GM19043 (cell line): Measurements from ENCODE around the gene NANS.

Experiments
- ATAC-seq: cut with Tn5 transposase; IDR thresholded peaks from one replicate; pipeline ENCODE4 v1.9.1; 2021; ENCODE audit warnings: low read depth; ENCODE audit not compliant: unreplicated experiment

The NANS gene

DNA sequence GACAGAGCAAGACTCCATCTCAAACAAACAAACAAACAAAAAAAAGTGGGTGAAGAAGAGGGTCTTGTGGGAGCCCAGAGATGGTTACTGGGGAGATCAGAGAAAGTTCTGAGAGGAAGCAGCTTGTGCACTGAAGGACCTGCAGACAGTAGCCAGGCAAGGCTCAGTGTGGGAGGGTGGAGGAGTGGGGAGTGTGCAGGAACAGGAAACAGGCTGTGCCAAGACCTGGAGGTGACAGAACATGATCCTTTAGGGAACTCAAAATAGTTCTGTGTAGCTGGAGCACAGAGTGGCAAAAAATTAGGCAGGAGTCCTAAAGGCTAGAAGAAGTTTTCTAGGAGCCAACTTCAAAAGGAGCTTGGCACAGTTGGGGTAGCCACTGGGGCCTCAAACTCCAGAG lies 19.2 kb upstream of the NANS start:
- no peak for ATAC-seq

DNA sequence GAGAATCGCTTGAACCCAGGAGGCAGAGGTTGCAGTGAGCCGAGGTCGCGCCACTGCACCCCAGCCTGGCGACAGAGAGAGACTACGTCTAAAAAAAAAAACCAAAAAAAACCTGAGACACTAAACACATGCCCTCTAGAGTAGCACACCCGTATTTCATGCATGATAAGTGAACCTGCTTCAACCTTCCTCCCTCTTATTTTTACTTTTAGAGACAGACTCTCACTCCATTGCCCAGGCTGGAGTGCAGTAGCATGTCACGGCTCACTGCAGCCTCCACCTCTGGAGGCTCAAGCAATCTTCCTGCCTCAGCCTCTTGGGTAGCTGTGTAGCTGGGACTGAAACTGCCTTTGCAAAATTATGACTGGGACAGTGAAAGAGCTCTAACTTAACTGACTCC lies 17.6 kb upstream of the NANS start:
- ATAC-seq = no peak

DNA sequence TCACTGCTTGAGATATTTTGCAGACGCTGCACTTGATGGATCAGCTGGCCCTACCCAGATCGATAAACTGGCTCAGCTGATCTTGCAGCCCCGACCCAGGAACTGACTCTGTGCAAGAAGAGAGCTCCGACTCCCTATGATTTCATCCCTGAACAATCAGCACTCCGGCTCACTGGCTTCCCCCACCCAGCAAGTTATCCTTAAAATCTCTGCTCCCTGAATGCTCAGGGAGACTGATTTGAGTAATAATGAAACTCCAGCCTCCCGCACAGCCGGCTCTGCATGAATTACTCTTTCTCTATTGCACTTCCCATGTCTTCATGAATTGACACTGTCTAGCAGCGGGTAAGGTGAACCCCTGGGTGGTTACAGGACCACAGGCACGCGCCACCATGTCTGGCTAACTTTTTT lies 16.9 kb upstream of the NANS start:
- no peak for ATAC-seq

DNA sequence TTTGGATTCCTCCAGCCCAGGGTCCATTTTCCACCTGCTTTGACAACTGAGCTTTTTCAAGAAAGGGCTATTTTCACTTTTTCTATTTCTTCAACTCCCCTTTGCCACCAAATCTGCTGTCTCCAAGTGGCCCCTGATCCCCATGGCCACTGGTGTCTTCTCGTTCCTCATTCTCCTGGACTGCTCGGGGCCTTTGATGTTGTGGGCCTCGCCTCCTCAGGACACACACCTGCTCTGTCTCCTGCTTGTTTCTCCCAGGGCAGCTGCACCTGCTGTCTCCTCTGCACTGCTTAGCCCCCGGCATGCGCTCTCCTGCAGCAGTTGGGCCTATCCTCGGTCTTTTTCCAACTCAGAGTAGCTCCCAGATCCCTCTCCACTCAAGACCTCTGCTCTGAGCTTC lies 16.3 kb upstream of the NANS start:
- ATAC-seq = no peak

DNA sequence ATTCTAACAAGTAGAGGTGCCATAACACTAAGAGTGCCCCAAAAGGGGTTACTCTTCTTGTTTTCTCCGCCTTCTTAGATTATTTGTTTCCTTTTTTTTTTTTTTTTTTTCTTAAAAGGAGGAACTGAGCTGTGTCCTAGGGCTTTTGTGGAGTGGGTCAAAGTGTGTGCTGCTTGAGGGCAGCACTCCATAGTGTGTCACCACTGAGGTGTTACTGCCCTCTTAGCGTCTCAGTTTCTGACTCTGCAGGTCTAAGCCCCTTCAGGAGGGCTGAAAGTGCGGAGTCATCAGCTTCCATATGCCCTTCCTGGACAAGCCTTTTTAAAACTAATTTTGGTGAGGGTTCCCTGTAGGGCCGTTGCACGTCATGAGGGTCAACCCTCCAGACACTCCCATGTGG lies 12.6 kb upstream of the NANS start:
- no peak for ATAC-seq

DNA sequence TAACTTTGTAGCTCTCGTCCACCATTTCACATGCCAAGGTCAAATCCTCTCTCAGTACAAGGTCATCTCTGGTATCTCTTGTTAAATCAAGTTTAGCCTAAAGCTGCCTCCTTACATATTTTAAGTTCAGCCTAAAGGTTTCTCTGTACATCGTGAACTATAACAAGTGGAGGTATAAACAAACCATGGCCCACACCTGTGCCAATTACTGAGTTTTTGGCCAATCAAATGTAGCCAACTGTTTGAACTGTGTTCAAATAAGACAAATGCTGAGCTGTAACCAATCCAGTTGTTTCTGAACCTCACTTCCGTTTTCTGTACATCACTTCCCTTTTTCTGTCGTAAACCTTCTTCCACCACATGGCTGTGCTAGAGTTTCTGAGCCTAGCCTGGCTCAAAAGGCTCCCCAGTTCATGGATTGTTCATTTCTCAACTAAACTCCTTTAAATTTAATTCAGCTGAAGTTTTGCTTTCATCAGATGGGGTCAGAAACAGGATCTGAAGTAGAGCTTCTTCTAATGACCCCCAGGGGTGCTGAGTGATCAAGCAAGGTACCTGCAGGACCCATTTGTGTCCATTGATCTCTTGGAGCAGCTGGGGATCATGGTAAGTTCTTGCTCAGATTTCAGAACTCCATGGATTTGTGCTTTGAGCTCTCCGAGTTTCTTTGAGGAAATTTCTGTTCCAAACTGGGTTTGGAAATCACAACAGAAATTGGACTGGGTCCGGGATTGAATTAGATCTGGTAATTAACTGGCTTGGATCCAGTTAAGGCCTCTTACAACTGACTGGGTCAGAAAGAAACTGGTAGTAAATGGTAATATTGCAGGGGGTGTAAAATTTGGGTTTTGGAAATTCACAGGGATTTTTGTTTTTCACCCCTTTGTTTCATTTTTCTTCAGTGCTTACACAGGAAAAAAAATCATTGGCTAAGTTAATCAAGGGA lies 11.0 kb upstream of the NANS start:
- peak; percentile 66 for ATAC-seq

DNA sequence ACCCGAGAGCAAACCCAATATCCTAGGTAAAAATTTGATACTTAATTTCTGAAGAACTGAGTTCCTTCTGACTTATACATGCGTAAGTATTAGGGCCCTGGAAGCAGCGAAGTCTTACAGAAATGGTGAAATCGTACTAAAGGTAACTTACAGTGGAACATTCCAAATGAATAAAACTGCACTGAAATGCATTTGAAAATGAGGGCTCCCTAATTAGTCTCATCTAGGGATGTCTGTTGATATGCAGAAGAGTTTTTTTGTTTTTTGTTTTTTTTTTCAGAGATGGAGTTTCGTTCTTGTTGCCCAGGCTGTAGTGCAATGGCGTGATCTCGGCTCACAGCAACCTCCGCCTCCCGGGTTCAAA lies 10.4 kb upstream of the NANS start:
- no peak for ATAC-seq

DNA sequence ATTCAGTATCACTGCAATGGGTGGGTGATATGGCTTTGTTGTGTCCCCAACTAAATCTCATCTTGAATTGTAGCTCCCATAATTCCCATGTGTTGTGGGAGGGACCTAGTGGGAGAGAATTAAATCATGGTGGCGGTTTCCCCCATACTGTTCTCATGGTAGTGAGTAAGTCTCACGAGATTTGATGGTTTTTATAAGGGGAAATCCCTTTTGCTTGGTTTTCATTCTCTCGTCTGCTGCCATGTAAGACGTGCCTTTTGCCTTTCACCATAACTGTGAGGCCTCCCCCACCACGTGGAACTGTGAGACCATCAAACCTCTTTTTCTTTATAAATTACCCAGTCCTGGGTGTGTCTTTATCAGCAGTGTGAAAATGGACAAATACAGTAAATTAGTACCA lies 9.5 kb upstream of the NANS start:
- no peak for ATAC-seq

DNA sequence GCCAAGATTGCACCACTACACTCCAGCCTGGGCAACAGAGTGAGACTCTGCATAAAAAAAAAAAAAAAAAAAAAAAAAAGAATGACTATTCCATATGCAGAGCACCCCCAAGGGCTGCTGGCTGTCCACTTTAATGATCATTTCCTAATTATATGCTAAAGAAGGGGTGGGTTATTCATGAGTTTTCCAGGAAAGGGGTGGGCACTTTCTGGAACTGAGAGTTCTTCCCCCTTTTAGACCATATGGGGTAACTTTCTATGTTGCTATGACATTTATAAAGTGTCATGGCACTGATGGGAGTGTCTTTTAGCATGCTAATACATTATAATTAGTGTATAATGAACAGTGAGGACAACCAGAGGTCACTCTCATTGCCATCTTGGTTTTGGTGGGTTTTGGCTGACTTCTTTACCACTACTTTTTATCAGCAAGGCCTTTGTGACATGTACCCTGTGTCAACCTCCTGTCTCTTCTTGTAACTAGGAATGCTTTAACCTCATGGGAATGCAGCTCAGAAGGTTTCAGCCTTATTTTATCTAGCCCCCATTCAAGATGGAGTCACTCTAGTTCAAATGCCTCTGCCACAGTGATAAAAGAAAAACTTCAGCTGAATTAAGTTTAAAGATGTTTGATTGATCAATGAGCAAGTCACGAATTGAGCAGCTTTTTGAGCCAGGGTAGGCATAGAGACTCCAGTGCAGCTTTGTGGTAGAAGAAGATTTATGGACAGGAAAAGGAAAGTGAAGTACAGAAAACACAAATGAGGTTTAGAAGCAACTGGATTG lies 7.1 kb upstream of the NANS start:
- ATAC-seq = no peak

DNA sequence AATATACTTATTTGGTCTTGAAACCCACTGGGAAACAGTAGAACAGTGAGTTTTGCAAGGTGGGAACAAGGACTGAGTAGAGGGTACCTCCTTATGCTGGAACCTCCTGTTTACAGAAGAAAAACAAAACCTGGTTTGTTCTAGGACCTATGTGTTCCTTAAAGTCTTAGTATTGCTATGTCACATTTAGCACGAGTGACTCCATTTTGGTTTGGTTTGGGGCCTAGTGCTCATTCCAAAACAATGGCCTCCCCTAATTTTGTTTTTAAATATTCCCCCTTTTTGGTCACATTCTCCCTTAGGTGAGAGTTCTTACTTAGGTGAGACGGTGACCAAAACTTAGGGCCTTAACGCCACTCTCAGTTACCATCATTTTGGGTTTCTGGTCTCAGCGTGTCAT lies 6.2 kb upstream of the NANS start:
- no peak for ATAC-seq

DNA sequence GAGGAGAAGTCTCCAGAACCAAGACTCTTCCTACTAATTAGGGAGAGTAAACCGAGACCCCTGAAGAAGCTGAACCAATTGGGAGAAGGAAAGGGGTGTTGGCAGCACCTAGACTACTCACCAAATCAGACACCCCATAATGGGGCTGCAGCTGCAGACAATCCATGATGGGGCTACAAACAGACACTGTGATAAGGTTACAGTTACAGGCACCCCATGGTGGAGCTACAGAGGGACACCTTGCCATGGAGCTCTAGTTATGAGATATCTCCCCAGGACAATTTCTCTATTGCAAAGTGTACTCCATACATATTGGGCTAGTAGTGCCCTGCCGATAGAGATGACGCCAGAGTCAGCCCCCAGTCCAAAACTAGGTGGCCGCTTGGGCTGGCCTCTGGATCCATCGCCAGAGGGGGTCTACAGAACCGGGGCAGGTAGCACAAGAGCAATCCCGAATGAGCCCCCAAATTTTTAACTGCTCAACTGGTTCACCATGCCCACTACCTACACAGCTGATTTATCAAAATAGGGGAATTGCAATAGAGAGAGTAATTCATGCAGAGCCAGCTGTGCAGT lies 2.1 kb upstream of the NANS start:
- ATAC-seq = no peak

DNA sequence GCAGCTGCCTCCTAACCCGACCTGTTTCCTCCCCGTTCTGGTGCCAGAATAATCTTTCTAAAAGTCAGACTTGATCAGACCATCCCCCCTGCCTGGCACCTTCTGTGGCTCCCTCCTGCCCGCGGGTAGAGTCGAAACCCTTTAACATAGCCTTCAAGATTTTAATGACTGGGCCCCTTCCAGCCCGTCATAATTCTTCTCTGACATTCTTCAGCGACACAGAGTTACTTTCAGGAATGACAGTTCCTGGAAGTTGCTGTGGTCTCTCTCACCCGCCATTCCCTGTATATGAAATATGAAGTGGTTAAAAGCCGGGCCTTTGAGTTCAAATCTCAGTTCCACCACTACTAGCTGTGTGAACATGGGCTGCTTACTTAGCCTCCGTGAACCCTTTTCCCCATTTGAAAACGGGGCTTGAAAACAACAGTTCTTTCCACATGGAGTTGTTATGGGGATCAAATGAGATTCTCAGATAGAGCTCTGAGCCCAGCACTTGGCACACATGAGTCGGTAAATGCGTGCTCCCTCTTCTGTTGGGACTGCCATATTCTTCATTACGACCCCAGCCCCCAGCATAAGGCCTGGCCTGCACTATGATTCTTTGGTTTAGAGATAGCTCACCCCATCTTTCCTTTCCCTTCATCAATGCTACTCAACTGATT lies 737 bp downstream of the NANS start:
- ATAC-seq = no peak

DNA sequence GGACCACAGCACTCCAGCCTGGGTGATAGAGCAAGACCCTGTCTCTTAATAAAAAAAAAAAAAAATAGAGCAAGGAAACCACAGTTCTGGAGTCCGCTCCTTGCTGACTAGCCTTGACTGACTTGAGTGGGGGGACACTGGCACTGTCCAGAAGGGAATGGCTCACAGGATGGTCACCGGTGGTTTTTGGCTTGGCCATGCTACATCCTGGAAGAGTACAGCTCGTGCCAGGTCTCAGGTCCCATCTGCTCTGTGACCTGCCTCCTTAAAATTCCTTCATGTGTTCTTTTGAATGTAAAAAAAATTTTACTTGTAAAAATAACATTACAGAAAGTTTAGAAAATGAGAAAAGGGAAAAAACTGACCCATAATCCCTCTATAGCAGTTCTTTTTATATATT lies 5.6 kb downstream of the NANS start:
- ATAC-seq = no peak

DNA sequence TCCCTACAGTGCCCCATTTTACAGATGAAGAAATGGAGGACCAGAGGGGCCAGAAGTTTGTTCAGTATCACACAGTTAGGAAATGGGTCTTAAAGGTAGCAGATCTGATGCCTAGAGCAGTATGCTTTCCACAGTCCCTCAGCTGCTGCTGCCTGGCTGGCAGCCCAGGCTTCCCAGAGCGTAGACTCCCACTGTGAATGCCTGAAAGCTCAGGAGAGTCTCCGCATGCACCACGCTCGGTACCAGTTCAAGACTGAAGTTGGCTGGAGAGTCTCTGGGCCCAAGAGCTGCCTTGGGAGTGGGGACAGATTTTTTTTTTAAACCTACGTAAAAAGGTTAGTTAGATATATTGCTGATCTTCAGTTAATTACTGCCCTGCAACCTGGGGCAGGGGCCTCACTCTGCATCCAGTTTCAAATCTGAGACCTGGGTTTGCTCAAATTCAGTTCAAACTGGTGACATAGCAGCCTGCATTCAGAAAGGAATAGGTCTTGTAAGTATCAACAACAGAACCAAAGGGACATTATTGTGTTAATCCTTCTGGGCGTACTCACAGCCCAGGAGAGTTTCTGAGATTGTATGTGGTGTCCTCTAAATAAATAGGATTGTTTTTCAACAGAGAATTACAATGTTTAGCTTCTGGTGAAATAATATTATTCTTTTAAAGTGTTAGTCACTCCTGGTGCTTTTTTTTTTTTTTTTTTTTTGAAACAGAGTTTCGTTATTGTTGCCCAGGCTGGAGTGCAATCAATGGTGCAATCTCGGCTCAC lies 8.3 kb downstream of the NANS start:
- ATAC-seq = no peak

DNA sequence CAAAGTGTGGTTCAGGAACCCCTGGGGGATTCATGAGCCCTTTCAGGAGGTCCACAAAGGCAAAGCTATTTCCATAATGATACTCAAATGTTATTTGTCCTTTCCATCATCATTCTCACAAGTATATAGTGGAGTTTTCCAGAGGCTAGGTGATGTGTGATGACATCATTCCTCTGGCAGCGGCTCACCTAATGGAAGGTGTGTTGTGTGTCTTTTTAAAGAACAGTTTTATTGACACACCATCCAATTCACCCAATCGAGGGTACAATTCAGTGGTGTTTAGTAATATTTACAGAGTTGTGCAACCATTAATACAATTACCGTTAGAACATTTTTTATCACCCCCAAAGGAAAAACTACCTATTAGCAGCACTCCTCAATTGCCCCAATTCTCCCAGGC lies 9.7 kb downstream of the NANS start:
- ATAC-seq = no peak

DNA sequence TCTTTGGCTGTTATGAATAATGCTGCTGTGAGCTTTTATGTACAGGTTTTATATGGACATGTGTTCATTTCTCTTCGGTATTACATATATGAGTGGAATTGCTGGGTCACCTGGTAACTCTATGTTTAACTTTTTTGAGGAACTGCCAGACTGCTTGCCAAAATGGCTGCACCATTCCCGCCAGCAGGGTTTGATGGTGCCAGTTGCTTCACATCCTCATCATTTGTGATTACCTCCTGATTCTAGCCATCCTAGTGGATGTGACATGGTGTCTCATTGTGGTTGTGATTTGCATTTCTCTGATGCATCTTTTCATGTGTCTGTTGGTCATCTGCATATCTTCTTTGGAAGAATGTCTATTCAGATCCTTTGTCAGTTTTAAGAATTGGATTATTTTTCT lies 10.7 kb downstream of the NANS start:
- ATAC-seq = no peak

DNA sequence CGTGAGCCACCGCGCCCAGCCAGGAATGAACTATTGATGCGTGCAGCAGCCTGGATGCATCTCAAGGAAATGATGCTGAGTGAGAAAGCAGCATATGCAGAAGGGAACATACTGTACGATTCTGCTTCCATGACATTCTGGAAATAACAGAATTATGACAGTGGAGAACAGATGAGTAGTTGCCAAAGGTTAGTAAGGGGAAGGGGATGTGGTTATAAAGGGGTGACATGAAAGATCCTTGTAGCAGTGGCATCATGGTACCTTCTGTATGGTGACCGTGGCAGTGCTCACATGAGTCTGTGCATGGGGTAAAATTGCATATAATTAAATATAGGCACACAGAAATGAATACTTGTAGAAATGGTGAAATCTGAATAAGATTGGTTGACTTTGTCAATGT lies 13.0 kb downstream of the NANS start:
- no peak for ATAC-seq

DNA sequence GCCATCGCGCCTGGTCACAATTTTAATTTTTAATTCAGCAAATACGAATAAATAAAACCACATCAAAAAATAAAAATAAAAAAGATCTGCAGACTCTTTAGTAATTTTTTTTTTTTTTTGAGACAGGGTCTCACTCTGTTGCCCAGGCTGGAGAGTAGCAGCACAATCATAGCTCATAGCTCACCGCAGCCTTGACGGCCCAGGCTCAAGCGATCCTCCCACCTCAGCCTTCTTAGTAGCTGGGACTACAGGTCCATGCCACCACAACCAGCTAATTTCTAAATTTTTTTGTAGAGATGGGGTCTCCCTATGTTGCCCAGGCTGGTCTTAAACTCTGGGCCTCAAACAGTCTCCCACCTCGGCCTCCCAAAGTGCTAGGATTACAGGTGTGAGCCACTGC lies 14.2 kb downstream of the NANS start:
- no peak for ATAC-seq

DNA sequence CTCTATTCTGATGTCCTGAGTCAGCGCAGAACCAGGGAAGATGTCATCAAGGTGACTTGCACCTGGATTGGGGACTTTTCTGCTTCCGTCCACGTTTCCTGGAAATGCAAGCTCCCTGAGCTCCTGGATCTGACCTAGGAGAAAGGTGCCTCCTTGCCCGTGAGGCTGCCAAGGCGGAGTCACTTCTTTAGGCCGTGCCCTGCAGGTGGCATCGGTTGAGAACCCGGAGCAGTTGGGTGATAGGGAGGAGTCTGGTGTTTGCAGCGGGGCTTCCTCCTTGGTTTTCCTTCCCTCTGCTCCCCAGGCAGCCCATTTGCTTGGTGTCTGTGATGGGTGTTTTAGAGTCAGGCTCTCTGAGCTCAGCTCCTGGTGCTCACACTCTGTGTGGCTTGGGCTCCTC lies 15.2 kb downstream of the NANS start:
- ATAC-seq = no peak
